ENCODE measurements around the gene MAEA.

GRCh38 chr4:1259966-1260365 lies 29.7 kb upstream of the MAEA start:
- no peak for TF ChIP-seq CTCF (conservative IDR thresholded peaks at IDR 0.05; ENCODE audit: low read depth in 2 of 2)
- no peak for TF ChIP-seq REST (IDR thresholded peaks at IDR 0.05; ENCODE audit: unreplicated experiment)
- TF ChIP-seq POLR2AphosphoS5 (IDR thresholded peaks at IDR 0.05; ENCODE audit: low read depth) = no peak
- no peak for TF ChIP-seq EZH2phosphoT487 (IDR thresholded peaks at IDR 0.05; ENCODE audit: unreplicated experiment)
- no peak for TF ChIP-seq EZH2 (IDR thresholded peaks at IDR 0.05; ENCODE audit: low read depth, unreplicated experiment)
- no peak for TF ChIP-seq STAT1 (IDR thresholded peaks at IDR 0.05; ENCODE audit: unreplicated experiment)
- no peak for TF ChIP-seq ZNF331 (CRISPR knock-in tag; IDR thresholded peaks at IDR 0.05; ENCODE audit: low read depth)
- no peak for TF ChIP-seq JUNB (IDR thresholded peaks at IDR 0.05; ENCODE audit: unreplicated experiment)
- no peak for TF ChIP-seq NANOG (IDR thresholded peaks at IDR 0.05; ENCODE audit: borderline replicate concordance)
- no peak for TF ChIP-seq ZNF114 (CRISPR knock-in tag; IDR thresholded peaks at IDR 0.05)
- TF ChIP-seq ETS1 (IDR thresholded peaks at IDR 0.05) = no peak
- no peak for TF ChIP-seq CREB1 (CRISPR knock-in tag; IDR thresholded peaks at IDR 0.05; ENCODE audit: low read depth)
- no peak for TF ChIP-seq ZNF462 (CRISPR knock-in tag; IDR thresholded peaks at IDR 0.05)
